Parathyroid adenoma (tissue), 2 donors: ENCODE measurements around the gene THG1L.

Experiments
- H2AFZ ChIP-seq: fragments of 300-600 bp; sonication (generic); one replicate; pipeline ENCODE4 v1.7.0; 2017; ENCODE audit warnings: antibody characterized with exemption, mild to moderate bottlenecking
- H3K27ac ChIP-seq: fragments of 300-600 bp; sonication (generic); one replicate; pipeline ENCODE4 v1.7.0; 2017
- H3K27me3 ChIP-seq: fragments of 300-600 bp; sonication (generic); one replicate; pipeline ENCODE4 v1.7.0; 2017; ENCODE audit warnings: low read length; ENCODE audit not compliant: control insufficient read depth, insufficient read depth
- H3K36me3 ChIP-seq: fragments of 300-600 bp; sonication (generic); one replicate; pipeline ENCODE4 v1.7.0; 2017; ENCODE audit warnings: low read length; ENCODE audit not compliant: control insufficient read depth, insufficient read depth
- H3K4me1 ChIP-seq: fragments of 300-600 bp; sonication (generic); one replicate; pipeline ENCODE4 v1.7.0; 2017; ENCODE audit warnings: control low read depth
- H3K4me2 ChIP-seq: fragments of 300-600 bp; sonication (generic); one replicate; pipeline ENCODE4 v1.7.0; 2017; ENCODE audit warnings: low read length
- H3K4me3 ChIP-seq: fragments of 300-600 bp; sonication (generic); one replicate; pipeline ENCODE4 v1.7.0; 2017; ENCODE audit warnings: low read depth, low read length
- H3K79me2 ChIP-seq: fragments of 300-600 bp; sonication (generic); one replicate; pipeline ENCODE4 v1.7.0; 2017; ENCODE audit warnings: control low read depth
- H3K9ac ChIP-seq: fragments of 300-600 bp; sonication (generic); one replicate; pipeline ENCODE4 v1.7.0; 2017; ENCODE audit warnings: mild to moderate bottlenecking
- H3K9me3 ChIP-seq: fragments of 300-600 bp; sonication (generic); one replicate; pipeline ENCODE4 v1.7.0; 2017; ENCODE audit warnings: low read length; ENCODE audit not compliant: control insufficient read depth
- TF ChIP-seq, protein P1 (sequence below): fragments of 300-600 bp; sonication (generic); IDR thresholded peaks from one replicate; pipeline ENCODE4 v1.7.0; 2017; ENCODE audit warnings: antibody characterized with exemption, mild to moderate bottlenecking
- donor health status: primary hyperparathyroidism.

Gene THG1L

DNA sequence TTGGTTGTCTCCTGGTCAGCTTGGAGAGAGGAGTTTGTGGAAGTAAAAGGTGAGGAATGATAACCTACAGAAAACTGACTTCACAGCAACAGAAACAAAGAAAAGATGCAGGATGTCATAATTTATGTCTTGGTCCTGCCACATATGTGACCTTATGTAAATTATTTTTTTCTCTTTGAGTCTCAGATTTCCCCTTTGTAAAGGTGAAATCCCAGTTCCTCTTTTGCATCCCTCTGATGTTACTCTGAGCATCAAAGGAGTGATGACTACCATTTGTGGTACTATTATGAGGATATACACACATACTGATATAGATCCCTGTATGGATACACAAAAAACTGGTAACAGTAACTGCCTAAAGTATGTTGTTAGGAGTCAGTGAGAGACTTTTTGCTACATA, 1.4 kb upstream of the THG1L start:
- Histone ChIP-seq H3K79me2 (no peaks in the 10 kb centered on the region), H3K9ac (no peak overlapping the region), H3K27ac (no peak overlapping the region), H3K9me3 (no peaks in the 10 kb centered on the region), H3K4me3 (no peak overlapping the region), H3K4me1 (no peaks in the 10 kb centered on the region), H3K27me3 (no peaks in the 10 kb centered on the region), H3K36me3 (no peaks in the 10 kb centered on the region), H3K4me2 (no peak overlapping the region), H2AFZ (no peak overlapping the region)
- TF ChIP-seq, protein P1, sequence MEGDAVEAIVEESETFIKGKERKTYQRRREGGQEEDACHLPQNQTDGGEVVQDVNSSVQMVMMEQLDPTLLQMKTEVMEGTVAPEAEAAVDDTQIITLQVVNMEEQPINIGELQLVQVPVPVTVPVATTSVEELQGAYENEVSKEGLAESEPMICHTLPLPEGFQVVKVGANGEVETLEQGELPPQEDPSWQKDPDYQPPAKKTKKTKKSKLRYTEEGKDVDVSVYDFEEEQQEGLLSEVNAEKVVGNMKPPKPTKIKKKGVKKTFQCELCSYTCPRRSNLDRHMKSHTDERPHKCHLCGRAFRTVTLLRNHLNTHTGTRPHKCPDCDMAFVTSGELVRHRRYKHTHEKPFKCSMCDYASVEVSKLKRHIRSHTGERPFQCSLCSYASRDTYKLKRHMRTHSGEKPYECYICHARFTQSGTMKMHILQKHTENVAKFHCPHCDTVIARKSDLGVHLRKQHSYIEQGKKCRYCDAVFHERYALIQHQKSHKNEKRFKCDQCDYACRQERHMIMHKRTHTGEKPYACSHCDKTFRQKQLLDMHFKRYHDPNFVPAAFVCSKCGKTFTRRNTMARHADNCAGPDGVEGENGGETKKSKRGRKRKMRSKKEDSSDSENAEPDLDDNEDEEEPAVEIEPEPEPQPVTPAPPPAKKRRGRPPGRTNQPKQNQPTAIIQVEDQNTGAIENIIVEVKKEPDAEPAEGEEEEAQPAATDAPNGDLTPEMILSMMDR, result no peak

DNA sequence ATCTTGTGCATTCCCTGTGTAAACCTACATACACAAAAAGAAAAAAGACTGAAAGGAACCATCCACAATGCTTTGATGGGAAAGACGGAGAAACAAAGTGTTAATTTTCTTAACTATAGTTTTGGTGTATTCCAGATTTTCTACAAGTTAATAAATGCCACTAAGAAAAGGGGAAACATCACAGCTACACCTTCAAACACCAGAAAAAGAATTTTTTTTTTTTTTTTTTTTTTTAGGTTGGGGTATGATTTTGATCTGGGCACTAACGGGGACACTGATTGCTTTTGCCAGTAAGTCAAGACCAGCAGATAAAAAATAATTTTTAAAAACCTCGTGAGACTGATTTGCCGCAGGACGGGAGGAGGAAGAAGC, 334 bp upstream of the THG1L start:
- peak overlapping the region; percentile 77 for H3K4me3 ChIP-seq
- no peaks in the 10 kb centered on the region for H3K27me3 ChIP-seq
- peak overlapping the region; percentile 81 for H3K4me2 ChIP-seq
- no peaks in the 10 kb centered on the region for H3K9me3 ChIP-seq
- peak overlapping the region; percentile 91 for H2AFZ ChIP-seq
- TF ChIP-seq, protein P1, result no peak
- H3K36me3 ChIP-seq, result no peaks in the 10 kb centered on the region
- peak overlapping the region; percentile 94 for H3K27ac ChIP-seq
- H3K4me1 ChIP-seq, result no peaks in the 10 kb centered on the region
- no peak overlapping the region for H3K9ac ChIP-seq
- H3K79me2 ChIP-seq, result no peaks in the 10 kb centered on the region

DNA sequence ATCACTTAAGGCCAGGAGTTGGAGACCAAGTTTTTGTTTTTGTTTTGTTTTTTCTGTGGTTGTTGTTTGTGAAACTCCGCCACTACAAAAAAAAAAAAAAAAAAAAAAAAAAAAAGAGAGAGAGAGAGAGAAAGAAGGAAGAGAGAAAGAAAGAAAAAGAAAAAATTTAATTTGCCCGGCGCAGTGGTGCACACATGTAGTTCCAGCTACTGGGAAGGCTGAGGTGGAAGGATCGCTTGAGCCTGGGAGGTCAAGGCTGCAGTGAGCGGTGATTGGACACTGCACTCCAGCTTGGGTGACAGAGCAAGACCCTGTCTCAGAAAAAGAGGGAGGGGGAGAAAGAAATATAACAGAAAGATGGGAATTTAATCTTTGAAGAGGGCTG, 902 bp downstream of the THG1L start:
- Histone ChIP-seq H3K4me1 (no peaks in the 10 kb centered on the region), H3K4me2 (peak overlapping the region; percentile 81), H2AFZ (peak overlapping the region; percentile 91), H3K4me3 (peak overlapping the region; percentile 77), H3K79me2 (no peaks in the 10 kb centered on the region), H3K27ac (no peak overlapping the region), H3K9me3 (no peaks in the 10 kb centered on the region), H3K36me3 (no peaks in the 10 kb centered on the region), H3K9ac (no peak overlapping the region), H3K27me3 (no peaks in the 10 kb centered on the region)
- TF ChIP-seq, protein P1, result no peak

DNA sequence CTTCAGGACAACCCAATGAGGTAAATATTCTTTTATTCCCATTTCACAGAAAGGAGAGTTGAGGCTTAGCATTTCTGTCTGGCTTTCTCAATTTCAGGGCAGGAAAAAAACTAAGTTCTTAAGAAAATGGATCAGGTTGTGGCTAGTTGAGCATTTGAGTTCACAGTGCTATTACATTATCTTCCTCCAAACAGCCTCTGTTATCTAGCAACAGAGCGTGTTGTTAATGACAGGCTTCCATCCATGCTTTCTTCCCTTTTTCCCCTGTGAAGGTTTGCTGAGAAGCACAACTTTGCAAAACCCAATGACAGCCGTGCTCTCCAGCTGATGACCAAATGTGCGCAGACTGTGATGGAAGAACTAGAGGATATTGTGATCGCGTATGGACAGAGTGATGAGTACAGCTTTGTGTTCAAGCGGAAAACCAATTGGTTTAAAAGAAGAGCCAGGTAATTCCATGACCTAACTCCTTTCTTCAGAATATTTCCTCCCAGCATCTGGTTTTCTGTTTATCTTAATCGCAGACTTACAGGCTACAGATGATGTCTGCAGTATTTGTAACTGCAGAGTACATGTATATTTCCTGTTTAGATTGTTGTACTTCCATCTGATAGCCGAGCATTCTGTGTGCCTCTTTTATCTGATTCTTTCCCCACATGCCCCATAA, 1.5 kb downstream of the THG1L start:
- no peaks in the 10 kb centered on the region for H3K27me3 ChIP-seq
- H3K27ac ChIP-seq, result no peak overlapping the region
- H3K9me3 ChIP-seq, result no peaks in the 10 kb centered on the region
- no peaks in the 10 kb centered on the region for H3K4me1 ChIP-seq
- no peaks in the 10 kb centered on the region for H3K79me2 ChIP-seq
- TF ChIP-seq, protein P1, result no peak
- H3K36me3 ChIP-seq, result no peaks in the 10 kb centered on the region
- H3K9ac ChIP-seq, result no peak overlapping the region
- no peak overlapping the region for H2AFZ ChIP-seq
- H3K4me2 ChIP-seq, result no peak overlapping the region
- no peak overlapping the region for H3K4me3 ChIP-seq

DNA sequence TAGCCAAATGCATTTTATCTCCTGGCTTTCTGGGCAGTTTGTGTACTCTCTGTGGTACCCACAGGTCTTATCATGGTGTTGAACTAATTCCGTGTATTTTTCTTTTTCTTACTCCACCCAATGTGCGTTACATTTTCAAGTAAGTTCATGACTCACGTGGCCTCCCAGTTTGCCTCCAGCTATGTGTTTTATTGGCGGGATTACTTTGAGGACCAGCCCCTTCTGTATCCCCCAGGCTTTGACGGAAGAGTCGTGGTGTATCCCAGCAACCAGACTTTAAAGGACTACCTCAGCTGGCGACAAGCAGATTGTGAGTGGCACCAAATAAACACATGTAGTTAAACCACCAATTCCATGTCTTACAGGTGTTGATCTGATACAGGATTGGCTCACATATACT, 3.2 kb downstream of the THG1L start:
- H3K4me1 ChIP-seq, result no peaks in the 10 kb centered on the region
- no peak overlapping the region for H3K4me2 ChIP-seq
- no peaks in the 10 kb centered on the region for H3K79me2 ChIP-seq
- no peak overlapping the region for H3K9ac ChIP-seq
- no peaks in the 10 kb centered on the region for H3K9me3 ChIP-seq
- TF ChIP-seq, protein P1, result no peak
- H3K27me3 ChIP-seq, result no peaks in the 10 kb centered on the region
- H2AFZ ChIP-seq, result no peak overlapping the region
- H3K4me3 ChIP-seq, result no peak overlapping the region
- no peaks in the 10 kb centered on the region for H3K36me3 ChIP-seq
- H3K27ac ChIP-seq, result no peak overlapping the region
